ENCODE data around the gene ADCY5. TPM values are rescaled to one million over a fixed set of nuclear protein-coding genes. Genes with fewer than 3 reads are reported as not detected.
A peak's percentile ranks its signal among the peaks of the same experiment; 100 is the strongest.

The ADCY5 gene
- total and polyA plus RNA-seq, 2 experiments from 2014 or later, result 3.1 to 4.7 TPM

DNA sequence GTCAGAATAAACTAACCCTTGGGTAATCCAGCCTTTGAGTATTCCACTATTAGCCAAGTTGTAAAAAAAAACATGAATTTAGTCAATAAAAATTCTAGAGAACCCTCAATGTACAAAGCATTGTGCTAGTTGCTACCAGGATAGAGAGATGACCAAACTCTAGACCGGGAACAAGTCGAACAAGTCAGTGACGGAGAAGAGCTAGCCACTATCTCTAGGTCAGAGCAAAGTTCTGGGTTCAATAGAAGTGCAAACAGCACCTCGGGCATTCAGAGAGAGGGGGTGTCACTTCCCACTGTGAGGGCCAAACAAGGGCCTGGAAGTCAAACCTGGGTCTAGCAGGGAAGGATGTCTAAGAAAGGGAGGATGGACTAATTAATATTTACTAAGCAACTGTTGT lies 2.3 kb upstream of the ADCY5 start:
- Histone ChIP-seq H3K9me3 (ENCODE audit: low read depth) (no peaks in the 10 kb centered on the region), H2AFZ (no peak overlapping the region), H3K36me3 (replicated peaks; ENCODE audit: insufficient read depth, low read depth) (no peaks in the 10 kb centered on the region), H3K9me2 (replicated peaks; ENCODE audit: insufficient read depth) (no peaks in the 10 kb centered on the region), H3K4me2 (no peak overlapping the region), H3K4me3 (no peak overlapping the region), H3K27ac (no peak overlapping the region), H3K27me3 (peaks cover 28% of the 10 kb centered on the region), H3K4me1 (ENCODE audit: insufficient read depth) (peaks cover 11% of the 10 kb centered on the region), H3K79me2 (no peaks in the 10 kb centered on the region), H4K20me1 (ENCODE audit: insufficient read depth, poor library complexity, severe bottlenecking) (no peaks in the 10 kb centered on the region)
- WGBS (ENCODE audit: low lambda C conversion rate, missing lambda C conversion rate), result 50% methylated on average over 4 of the region's 4 CpGs
- DNase-seq (ENCODE audit: low spot score), result no peak
- TF ChIP-seq CTCF (IDR thresholded peaks at IDR 0.05; ENCODE audit: poor library complexity) (no peak), EZH2phosphoT487 (IDR thresholded peaks at IDR 0.05; ENCODE audit: low read depth, severe bottlenecking, unreplicated experiment) (no peak), EZH2 (IDR thresholded peaks at IDR 0.05; ENCODE audit: borderline replicate concordance) (no peak)

DNA sequence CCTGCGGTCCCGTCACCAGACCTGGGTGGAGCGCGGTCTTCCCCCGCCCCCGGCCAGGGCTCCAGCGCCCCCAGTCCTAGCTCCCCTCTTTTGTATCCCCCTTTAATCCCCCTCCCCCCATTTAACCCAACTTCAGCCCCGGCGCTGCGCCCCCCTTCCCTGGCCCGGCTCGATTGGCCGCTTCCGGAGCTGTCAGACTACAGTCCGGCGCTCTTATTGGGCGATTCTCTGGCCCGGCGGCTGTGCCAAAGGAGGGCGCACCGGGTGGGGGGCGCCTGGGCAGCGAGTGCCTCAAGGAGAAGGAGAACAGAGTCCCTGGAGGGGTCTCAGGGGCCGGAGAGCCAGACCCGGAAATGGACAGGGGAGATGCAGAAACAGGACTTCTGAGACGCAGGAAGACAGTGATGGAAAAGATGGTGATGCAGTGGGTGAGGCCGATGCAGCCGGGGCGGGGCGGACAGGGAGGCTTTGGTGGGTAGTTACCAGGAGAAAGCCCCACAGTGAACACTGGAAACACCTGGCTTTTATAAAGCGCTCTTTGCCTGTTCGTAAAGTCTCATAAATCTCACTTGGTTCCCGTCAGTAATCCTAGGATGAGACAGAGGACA lies 1.2 kb upstream of the ADCY5 start:
- peaks cover 11% of the 10 kb centered on the region for H3K4me1 ChIP-seq (ENCODE audit: insufficient read depth)
- no peaks in the 10 kb centered on the region for H3K36me3 ChIP-seq (replicated peaks; ENCODE audit: insufficient read depth, low read depth)
- H3K79me2 ChIP-seq, result no peaks in the 10 kb centered on the region
- no peaks in the 10 kb centered on the region for H3K9me3 ChIP-seq (ENCODE audit: low read depth)
- peak overlapping the region; percentile 99 for H3K4me2 ChIP-seq
- H3K4me3 ChIP-seq, result peak overlapping the region; percentile 50
- no peak for TF ChIP-seq CTCF (IDR thresholded peaks at IDR 0.05; ENCODE audit: poor library complexity)
- no peak for TF ChIP-seq EZH2 (IDR thresholded peaks at IDR 0.05; ENCODE audit: borderline replicate concordance)
- TF ChIP-seq EZH2phosphoT487 (IDR thresholded peaks at IDR 0.05; ENCODE audit: low read depth, severe bottlenecking, unreplicated experiment), result no peak
- no peak overlapping the region for H3K27ac ChIP-seq
- no peaks in the 10 kb centered on the region for H3K9me2 ChIP-seq (replicated peaks; ENCODE audit: insufficient read depth)
- peak; percentile 47 for DNase-seq (ENCODE audit: low spot score)
- no peaks in the 10 kb centered on the region for H4K20me1 ChIP-seq (ENCODE audit: insufficient read depth, poor library complexity, severe bottlenecking)
- peak overlapping the region; percentile 49 for H2AFZ ChIP-seq
- WGBS (ENCODE audit: low lambda C conversion rate, missing lambda C conversion rate), result 17% methylated on average over 26 of the region's 33 CpGs
- H3K27me3 ChIP-seq, result peaks cover 37% of the 10 kb centered on the region

DNA sequence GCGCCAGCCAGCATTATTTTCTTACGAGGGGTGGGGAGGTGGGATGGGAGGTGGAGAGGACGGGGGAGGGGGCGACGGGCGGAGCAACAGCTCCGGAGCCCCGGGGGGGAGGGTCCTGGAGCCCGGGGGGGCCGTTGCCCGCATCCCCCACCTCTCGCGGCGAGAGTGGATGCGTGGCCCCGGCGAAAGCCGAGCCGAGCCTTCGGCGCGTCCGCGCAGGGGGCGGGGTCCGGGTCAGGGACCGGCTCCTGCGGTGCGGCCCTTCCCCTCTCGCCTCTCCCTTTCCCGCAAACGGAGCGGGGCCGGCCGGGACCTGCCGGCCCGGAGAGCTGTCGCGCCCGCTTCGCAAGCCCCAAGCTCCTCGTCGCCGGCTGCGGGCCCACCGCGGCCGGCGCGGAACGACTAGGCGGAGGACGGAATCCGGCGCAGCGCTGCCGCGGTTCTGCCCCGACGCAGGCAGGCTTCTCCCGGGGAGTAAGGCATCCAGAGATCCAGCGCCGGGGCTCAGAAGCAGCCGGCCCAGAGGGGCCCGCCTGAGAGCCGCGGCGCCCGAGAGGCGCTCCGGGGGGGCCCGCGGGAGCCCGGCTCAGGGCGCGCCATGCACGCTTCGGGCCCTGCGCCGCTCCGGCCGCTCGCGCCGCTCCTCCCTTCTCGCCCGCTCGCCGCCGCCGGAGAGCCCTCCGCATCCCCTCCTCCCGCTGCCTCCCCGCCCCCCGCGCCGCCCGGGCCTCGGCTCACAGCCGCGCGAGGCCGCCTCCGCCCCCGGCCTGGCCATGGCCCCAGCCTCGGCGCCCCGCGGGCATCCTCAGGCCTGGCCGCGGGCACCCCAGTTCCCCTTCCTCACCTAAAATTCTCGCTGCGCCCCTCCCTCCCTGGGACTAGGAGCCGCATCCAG lies 459 bp upstream of the ADCY5 start:
- Histone ChIP-seq H3K9me3 (ENCODE audit: low read depth) (no peaks in the 10 kb centered on the region), H3K36me3 (replicated peaks; ENCODE audit: insufficient read depth, low read depth) (no peaks in the 10 kb centered on the region), H2AFZ (peak overlapping the region; percentile 93), H3K4me3 (peak overlapping the region; percentile 70), H3K27me3 (peaks cover 43% of the 10 kb centered on the region), H3K4me1 (ENCODE audit: insufficient read depth) (peaks cover 11% of the 10 kb centered on the region), H3K4me2 (peak overlapping the region; percentile 99), H4K20me1 (ENCODE audit: insufficient read depth, poor library complexity, severe bottlenecking) (no peaks in the 10 kb centered on the region), H3K9me2 (replicated peaks; ENCODE audit: insufficient read depth) (no peaks in the 10 kb centered on the region), H3K27ac (no peak overlapping the region), H3K79me2 (no peaks in the 10 kb centered on the region)
- 0% methylated on average over 37 of the region's 114 CpGs for whole genome bisulfite sequencing (ENCODE audit: low lambda C conversion rate, missing lambda C conversion rate)
- DNase-seq (ENCODE audit: low spot score), result peak; percentile 68
- TF ChIP-seq CTCF (IDR thresholded peaks at IDR 0.05; ENCODE audit: poor library complexity) (no peak), EZH2 (IDR thresholded peaks at IDR 0.05; ENCODE audit: borderline replicate concordance) (no peak)
